HepG2 (cell line): ENCODE data around the gene SNRPD3. TPM values are rescaled to one million over a fixed set of nuclear protein-coding genes. Genes with fewer than 3 reads are reported as not detected.

Experiments used
- ARNT2 ChIP-seq: sonication (generic); formaldehyde crosslinking; IDR thresholded peaks from 2 replicates; pipeline ENCODE4 v1.8.0; 2022; ENCODE audit warnings: mild to moderate bottlenecking, low read depth, missing genetic modification reagents, moderate library complexity
- CBX5 ChIP-seq: sonication (generic); formaldehyde crosslinking; IDR thresholded peaks from 2 replicates; pipeline ENCODE4 v1.4.0; 2020; ENCODE audit warnings: missing genetic modification reagents, borderline replicate concordance
- IKZF4 ChIP-seq: sonication (generic); formaldehyde crosslinking; IDR thresholded peaks from 2 replicates; pipeline ENCODE4 v1.5.1; 2020; ENCODE audit warnings: borderline replicate concordance, mild to moderate bottlenecking, low read depth, missing genetic modification reagents; ENCODE audit errors: not compliant biosample characterization
- NFYC ChIP-seq: IDR thresholded peaks from 2 replicates; pipeline ENCODE4 v1.6.1; 2016; ENCODE audit warnings: missing genetic modification reagents, missing compliant biosample characterization
- RAD51 ChIP-seq: fragments of 450-650 bp; IDR thresholded peaks from 2 replicates; pipeline ENCODE4 v1.6.1; 2016; ENCODE audit warnings: borderline replicate concordance
- REXO4 ChIP-seq: sonication (generic); formaldehyde crosslinking; IDR thresholded peaks from 2 replicates; pipeline ENCODE4 v1.8.0; 2022; ENCODE audit warnings: missing genetic modification reagents, mild to moderate bottlenecking, borderline replicate concordance
- SRSF4 ChIP-seq: fragments of 200-400 bp; formaldehyde crosslinking; IDR thresholded peaks from one replicate; pipeline ENCODE4 v1.6.1; 2018; ENCODE audit warnings: mild to moderate bottlenecking, low read depth, low read length, moderate library complexity; ENCODE audit not compliant: poor library complexity, severe bottlenecking
- TBX2 ChIP-seq: sonication (generic); formaldehyde crosslinking; IDR thresholded peaks from 2 replicates; pipeline ENCODE4 v1.5.0; 2020; ENCODE audit warnings: missing genetic modification reagents, mild to moderate bottlenecking, borderline replicate concordance
- XRCC5 ChIP-seq: fragments of 200-400 bp; formaldehyde crosslinking; optimal IDR thresholded peaks from 2 replicates; pipeline ENCODE3; 2017; ENCODE audit warnings: mild to moderate bottlenecking, low read length
- ZBTB38 ChIP-seq: sonication (generic); formaldehyde crosslinking; IDR thresholded peaks from 2 replicates; pipeline ENCODE4 v1.5.1; 2020; ENCODE audit warnings: mild to moderate bottlenecking, missing genetic modification reagents
- ZNF296 ChIP-seq: sonication (generic); formaldehyde crosslinking; conservative IDR thresholded peaks from 2 replicates; pipeline ENCODE4 v1.5.0; 2020; ENCODE audit warnings: mild to moderate bottlenecking, missing genetic modification reagents
- ZNF430 ChIP-seq: sonication (generic); formaldehyde crosslinking; IDR thresholded peaks from 2 replicates; pipeline ENCODE4 v1.9.0; 2021; ENCODE audit warnings: mild to moderate bottlenecking, missing genetic modification reagents
- ZNF446 ChIP-seq: sonication (generic); formaldehyde crosslinking; IDR thresholded peaks from 2 replicates; pipeline ENCODE4 v1.5.0; 2020; ENCODE audit warnings: mild to moderate bottlenecking, missing genetic modification reagents
- ZNF451 ChIP-seq: sonication (generic); formaldehyde crosslinking; IDR thresholded peaks from 2 replicates; pipeline ENCODE4 v1.5.0; 2020; ENCODE audit warnings: mild to moderate bottlenecking, missing genetic modification reagents
- ZNF660 ChIP-seq: sonication (generic); formaldehyde crosslinking; IDR thresholded peaks from 2 replicates; pipeline ENCODE4 v1.5.1; 2020; ENCODE audit warnings: mild to moderate bottlenecking, low read depth, missing genetic modification reagents, borderline replicate concordance
- ZNF670 ChIP-seq: sonication (generic); formaldehyde crosslinking; IDR thresholded peaks from 2 replicates; pipeline ENCODE4 v1.8.0; 2022; ENCODE audit warnings: mild to moderate bottlenecking, missing genetic modification reagents, borderline replicate concordance
- ZNF678 ChIP-seq: sonication (generic); formaldehyde crosslinking; IDR thresholded peaks from 2 replicates; pipeline ENCODE4 v1.4.0; 2020; ENCODE audit warnings: mild to moderate bottlenecking, missing genetic modification reagents
- ZNF768 ChIP-seq: sonication (generic); formaldehyde crosslinking; IDR thresholded peaks from 2 replicates; pipeline ENCODE4 v1.4.0; 2020; ENCODE audit warnings: missing genetic modification reagents
- ZSCAN20 ChIP-seq: sonication (generic); formaldehyde crosslinking; IDR thresholded peaks from 2 replicates; pipeline ENCODE4 v1.4.0; 2020; ENCODE audit warnings: missing genetic modification reagents, mild to moderate bottlenecking, borderline replicate concordance
- polyA plus RNA-seq, 8 experiments: library from polyadenylated mRNA; depleted of rRNA in 3 of 8; stranded (reverse) in 7 of 8; unstranded in 1 of 8; fragments of >200 nt; fragmentation: Illumina TruSeq in 4 of 8; extraction: Trizol in 4 of 8; gene quantifications; 2 replicates each; pipeline versions ENCODE4 v1.2.1 to v1.2.3, GENCODE V29; 2011 to 2016; ENCODE audit warnings: low read depth in 4 of 8, missing spikeins in 1 of 8, mixed read lengths in 1 of 8; ENCODE audit not compliant: insufficient read depth in 1 of 8
- total RNA-seq, 5 experiments: library from RNA; depleted of rRNA; stranded (reverse); fragments of >200 nt; fragmentation: Illumina TruSeq; extraction: Trizol; gene quantifications; 2 replicates each; pipeline ENCODE4 v1.2.3, GENCODE V29; 2016; ENCODE audit warnings: low read depth in 1 of 5
- TF ChIP-seq, protein P1 (sequence below): sonication (generic); formaldehyde crosslinking; IDR thresholded peaks from 2 replicates; pipeline ENCODE4 v1.4.0; 2020; ENCODE audit warnings: missing genetic modification reagents, borderline replicate concordance
- TF ChIP-seq, protein P2 (sequence below): sonication (generic); formaldehyde crosslinking; IDR thresholded peaks from 2 replicates; pipeline ENCODE4 v1.4.0; 2020; ENCODE audit warnings: mild to moderate bottlenecking, missing genetic modification reagents
- TF ChIP-seq, protein P3 (sequence below): sonication (generic); formaldehyde crosslinking; IDR thresholded peaks from 2 replicates; pipeline ENCODE4 v1.4.0; 2020; ENCODE audit warnings: missing genetic modification reagents

SNRPD3 gene
- total and polyA plus RNA-seq, 2 of the 13 experiments (the other 11 are each of a cell fraction or from before 2014, with no cell fraction given) = 110 to 209 TPM

- TF ChIP-seq NFYC (no peak), ZNF451 (CRISPR knock-in tag) (no peak), ZNF678 (CRISPR knock-in tag) (no peak), XRCC5 (no peak), ZNF446 (CRISPR knock-in tag) (no peak), ZNF430 (CRISPR knock-in tag) (no peak), REXO4 (CRISPR knock-in tag) (no peak), ZNF670 (no peak), CBX5 (CRISPR knock-in tag) (no peak), ZNF768 (CRISPR knock-in tag) (peak; percentile 73), ZNF660 (CRISPR knock-in tag) (no peak), SRSF4 (no peak), ZNF296 (CRISPR knock-in tag) (peak; percentile 67; the same call in 1 of the 2 replicates), RAD51 (no peak), ZBTB38 (CRISPR knock-in tag) (no peak), ZSCAN20 (no peak), IKZF4 (CRISPR knock-in tag) (no peak), TBX2 (CRISPR knock-in tag) (peak; percentile 98), ARNT2 (peak; percentile 63; the same call in 1 of the 2 replicates)
- TF ChIP-seq, protein P1, sequence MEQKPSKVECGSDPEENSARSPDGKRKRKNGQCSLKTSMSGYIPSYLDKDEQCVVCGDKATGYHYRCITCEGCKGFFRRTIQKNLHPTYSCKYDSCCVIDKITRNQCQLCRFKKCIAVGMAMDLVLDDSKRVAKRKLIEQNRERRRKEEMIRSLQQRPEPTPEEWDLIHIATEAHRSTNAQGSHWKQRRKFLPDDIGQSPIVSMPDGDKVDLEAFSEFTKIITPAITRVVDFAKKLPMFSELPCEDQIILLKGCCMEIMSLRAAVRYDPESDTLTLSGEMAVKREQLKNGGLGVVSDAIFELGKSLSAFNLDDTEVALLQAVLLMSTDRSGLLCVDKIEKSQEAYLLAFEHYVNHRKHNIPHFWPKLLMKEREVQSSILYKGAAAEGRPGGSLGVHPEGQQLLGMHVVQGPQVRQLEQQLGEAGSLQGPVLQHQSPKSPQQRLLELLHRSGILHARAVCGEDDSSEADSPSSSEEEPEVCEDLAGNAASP (CRISPR knock-in tag) = no peak
- TF ChIP-seq, protein P2, sequence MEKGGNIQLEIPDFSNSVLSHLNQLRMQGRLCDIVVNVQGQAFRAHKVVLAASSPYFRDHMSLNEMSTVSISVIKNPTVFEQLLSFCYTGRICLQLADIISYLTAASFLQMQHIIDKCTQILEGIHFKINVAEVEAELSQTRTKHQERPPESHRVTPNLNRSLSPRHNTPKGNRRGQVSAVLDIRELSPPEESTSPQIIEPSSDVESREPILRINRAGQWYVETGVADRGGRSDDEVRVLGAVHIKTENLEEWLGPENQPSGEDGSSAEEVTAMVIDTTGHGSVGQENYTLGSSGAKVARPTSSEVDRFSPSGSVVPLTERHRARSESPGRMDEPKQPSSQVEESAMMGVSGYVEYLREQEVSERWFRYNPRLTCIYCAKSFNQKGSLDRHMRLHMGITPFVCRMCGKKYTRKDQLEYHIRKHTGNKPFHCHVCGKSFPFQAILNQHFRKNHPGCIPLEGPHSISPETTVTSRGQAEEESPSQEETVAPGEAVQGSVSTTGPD (CRISPR knock-in tag) = no peak
- TF ChIP-seq, protein P3, sequence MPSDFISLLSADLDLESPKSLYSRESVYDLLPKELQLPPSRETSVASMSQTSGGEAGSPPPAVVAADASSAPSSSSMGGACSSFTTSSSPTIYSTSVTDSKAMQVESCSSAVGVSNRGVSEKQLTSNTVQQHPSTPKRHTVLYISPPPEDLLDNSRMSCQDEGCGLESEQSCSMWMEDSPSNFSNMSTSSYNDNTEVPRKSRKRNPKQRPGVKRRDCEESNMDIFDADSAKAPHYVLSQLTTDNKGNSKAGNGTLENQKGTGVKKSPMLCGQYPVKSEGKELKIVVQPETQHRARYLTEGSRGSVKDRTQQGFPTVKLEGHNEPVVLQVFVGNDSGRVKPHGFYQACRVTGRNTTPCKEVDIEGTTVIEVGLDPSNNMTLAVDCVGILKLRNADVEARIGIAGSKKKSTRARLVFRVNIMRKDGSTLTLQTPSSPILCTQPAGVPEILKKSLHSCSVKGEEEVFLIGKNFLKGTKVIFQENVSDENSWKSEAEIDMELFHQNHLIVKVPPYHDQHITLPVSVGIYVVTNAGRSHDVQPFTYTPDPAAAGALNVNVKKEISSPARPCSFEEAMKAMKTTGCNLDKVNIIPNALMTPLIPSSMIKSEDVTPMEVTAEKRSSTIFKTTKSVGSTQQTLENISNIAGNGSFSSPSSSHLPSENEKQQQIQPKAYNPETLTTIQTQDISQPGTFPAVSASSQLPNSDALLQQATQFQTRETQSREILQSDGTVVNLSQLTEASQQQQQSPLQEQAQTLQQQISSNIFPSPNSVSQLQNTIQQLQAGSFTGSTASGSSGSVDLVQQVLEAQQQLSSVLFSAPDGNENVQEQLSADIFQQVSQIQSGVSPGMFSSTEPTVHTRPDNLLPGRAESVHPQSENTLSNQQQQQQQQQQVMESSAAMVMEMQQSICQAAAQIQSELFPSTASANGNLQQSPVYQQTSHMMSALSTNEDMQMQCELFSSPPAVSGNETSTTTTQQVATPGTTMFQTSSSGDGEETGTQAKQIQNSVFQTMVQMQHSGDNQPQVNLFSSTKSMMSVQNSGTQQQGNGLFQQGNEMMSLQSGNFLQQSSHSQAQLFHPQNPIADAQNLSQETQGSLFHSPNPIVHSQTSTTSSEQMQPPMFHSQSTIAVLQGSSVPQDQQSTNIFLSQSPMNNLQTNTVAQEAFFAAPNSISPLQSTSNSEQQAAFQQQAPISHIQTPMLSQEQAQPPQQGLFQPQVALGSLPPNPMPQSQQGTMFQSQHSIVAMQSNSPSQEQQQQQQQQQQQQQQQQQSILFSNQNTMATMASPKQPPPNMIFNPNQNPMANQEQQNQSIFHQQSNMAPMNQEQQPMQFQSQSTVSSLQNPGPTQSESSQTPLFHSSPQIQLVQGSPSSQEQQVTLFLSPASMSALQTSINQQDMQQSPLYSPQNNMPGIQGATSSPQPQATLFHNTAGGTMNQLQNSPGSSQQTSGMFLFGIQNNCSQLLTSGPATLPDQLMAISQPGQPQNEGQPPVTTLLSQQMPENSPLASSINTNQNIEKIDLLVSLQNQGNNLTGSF = no peak
Observed at GRCh38 chr22:24601217-24602104, 45.7 kb downstream of the SNRPD3 start (continued).
